ENCODE results near the gene ACKR4. TPM values are rescaled to one million over a fixed set of nuclear protein-coding genes. Genes with fewer than 3 reads are reported as not detected.
A peak's percentile ranks its signal among the peaks of the same experiment; 100 is the strongest.

Gene ACKR4
- total RNA-seq, 4 donors from 2014 or later: 0.81 to 3.2 TPM; not detected in 2

DNA sequence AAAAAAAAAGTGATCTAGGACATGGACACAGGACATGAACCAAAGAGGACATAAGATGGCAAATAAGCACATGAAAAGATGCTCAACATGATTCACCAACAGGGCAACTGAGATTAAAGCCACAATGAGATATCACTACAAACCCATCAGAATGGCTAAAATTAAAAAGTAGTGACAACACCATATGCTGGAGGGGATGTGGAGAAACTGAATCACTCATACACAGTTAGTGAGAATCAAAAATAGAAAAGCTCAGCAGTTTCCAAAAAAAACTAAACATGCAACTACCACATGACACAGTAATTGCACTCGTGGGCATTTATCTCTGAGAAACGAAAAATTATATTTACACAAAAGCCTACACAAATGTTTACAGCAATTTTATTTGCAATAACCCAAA is 27.9 kb upstream of the ACKR4 start:
- TF ChIP-seq POLR2A (IDR thresholded peaks at IDR 0.05) (no peak), EP300 (IDR thresholded peaks at IDR 0.05) (no peak), POLR2AphosphoS5 (IDR thresholded peaks at IDR 0.05) (no peak)
- TF ChIP-seq, protein P1, sequence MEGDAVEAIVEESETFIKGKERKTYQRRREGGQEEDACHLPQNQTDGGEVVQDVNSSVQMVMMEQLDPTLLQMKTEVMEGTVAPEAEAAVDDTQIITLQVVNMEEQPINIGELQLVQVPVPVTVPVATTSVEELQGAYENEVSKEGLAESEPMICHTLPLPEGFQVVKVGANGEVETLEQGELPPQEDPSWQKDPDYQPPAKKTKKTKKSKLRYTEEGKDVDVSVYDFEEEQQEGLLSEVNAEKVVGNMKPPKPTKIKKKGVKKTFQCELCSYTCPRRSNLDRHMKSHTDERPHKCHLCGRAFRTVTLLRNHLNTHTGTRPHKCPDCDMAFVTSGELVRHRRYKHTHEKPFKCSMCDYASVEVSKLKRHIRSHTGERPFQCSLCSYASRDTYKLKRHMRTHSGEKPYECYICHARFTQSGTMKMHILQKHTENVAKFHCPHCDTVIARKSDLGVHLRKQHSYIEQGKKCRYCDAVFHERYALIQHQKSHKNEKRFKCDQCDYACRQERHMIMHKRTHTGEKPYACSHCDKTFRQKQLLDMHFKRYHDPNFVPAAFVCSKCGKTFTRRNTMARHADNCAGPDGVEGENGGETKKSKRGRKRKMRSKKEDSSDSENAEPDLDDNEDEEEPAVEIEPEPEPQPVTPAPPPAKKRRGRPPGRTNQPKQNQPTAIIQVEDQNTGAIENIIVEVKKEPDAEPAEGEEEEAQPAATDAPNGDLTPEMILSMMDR (IDR thresholded peaks at IDR 0.05): no peak
- WGBS, 2 donors (ENCODE audit: low coverage in 1 of 2): 8 to 22% methylated on average over 2 of the region's 2 CpGs
- Histone ChIP-seq H3K9me3 (no peaks in the 10 kb centered on the region), H3K4me3 (no peak overlapping the region), H3K4me1 (peaks cover 0 to 18% (median 2%) of the 10 kb centered on the region in 3 donors), H3K27ac (peak overlapping the region in 2 of 4 donors; percentile 49 to 57), H3K36me3 (peaks cover 0 to 24% of the 10 kb centered on the region in 2 donors), H3K27me3 (no peaks in the 10 kb centered on the region)
- ATAC-seq: no peak

- H3K27ac ChIP-seq: peak overlapping the region in 3 of 4 donors; percentile 32 to 57 (median 49)
- 0 to 17% methylated on average over 1 of the region's 1 CpG for WGBS, 2 donors (ENCODE audit: low coverage in 1 of 2)
- peaks cover 0 to 19% (median 2%) of the 10 kb centered on the region in 3 donors for H3K4me1 ChIP-seq
- ATAC-seq: peak; percentile 19
- TF ChIP-seq, protein P1 (IDR thresholded peaks at IDR 0.05): no peak
- TF ChIP-seq EP300 (IDR thresholded peaks at IDR 0.05) (no peak), POLR2A (IDR thresholded peaks at IDR 0.05) (no peak), POLR2AphosphoS5 (IDR thresholded peaks at IDR 0.05) (no peak)
- H3K27me3 ChIP-seq: no peaks in the 10 kb centered on the region
- H3K36me3 ChIP-seq: peaks cover 0 to 26% of the 10 kb centered on the region in 2 donors
- H3K4me3 ChIP-seq: no peak overlapping the region
- H3K9me3 ChIP-seq: no peaks in the 10 kb centered on the region
Observed at GRCh38 chr3:132569580-132569979, 27.5 kb upstream of the ACKR4 start.

DNA sequence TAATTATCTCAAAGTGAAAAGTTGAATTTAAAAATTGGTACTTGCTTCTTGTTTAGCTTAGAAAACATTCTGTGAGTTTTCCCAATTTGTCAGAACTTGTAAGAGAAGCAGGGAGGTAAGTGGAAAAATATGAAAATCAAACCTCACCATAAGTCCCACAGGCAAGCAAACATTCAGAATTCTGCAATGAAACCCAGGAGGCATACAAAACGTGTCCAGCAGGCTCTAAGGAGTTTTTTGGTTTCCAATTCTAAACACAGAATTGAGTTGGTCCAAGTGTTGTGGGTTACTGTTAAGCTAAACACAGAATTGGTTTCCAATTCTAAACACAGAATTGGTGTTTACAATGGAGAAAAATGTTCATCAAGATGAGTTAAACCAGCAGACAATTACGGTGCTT is 27.1 kb upstream of the ACKR4 start:
- no peak for ATAC-seq
- Histone ChIP-seq H3K4me3 (no peak overlapping the region), H3K36me3 (peaks cover 0 to 31% of the 10 kb centered on the region in 2 donors), H3K27ac (peak overlapping the region; percentile 18 to 57 (median 40)), H3K9me3 (no peaks in the 10 kb centered on the region), H3K27me3 (no peaks in the 10 kb centered on the region), H3K4me1 (peaks cover 0 to 19% (median 2%) of the 10 kb centered on the region in 3 donors)
- 31 to 48% methylated on average over 2 of the region's 2 CpGs for WGBS, 2 donors (ENCODE audit: low coverage in 1 of 2)
- no peak for TF ChIP-seq POLR2A (IDR thresholded peaks at IDR 0.05)
- TF ChIP-seq POLR2AphosphoS5 (IDR thresholded peaks at IDR 0.05): no peak
- no peak for TF ChIP-seq EP300 (IDR thresholded peaks at IDR 0.05)
- TF ChIP-seq, protein P1 (IDR thresholded peaks at IDR 0.05): no peak

- WGBS, 2 donors (ENCODE audit: low coverage in 1 of 2): 35 to 72% methylated on average over 5 of the region's 5 CpGs
- TF ChIP-seq POLR2A (IDR thresholded peaks at IDR 0.05) (no peak), POLR2AphosphoS5 (IDR thresholded peaks at IDR 0.05) (no peak), EP300 (IDR thresholded peaks at IDR 0.05) (no peak)
- TF ChIP-seq, protein P1 (IDR thresholded peaks at IDR 0.05): no peak
- peaks cover 0 to 19% (median 2%) of the 10 kb centered on the region in 3 donors for H3K4me1 ChIP-seq
- no peaks in the 10 kb centered on the region for H3K27me3 ChIP-seq
- H3K9me3 ChIP-seq: no peaks in the 10 kb centered on the region
- no peak overlapping the region for H3K4me3 ChIP-seq
- peak overlapping the region in 3 of 4 donors; percentile 28 to 68 (median 29) for H3K27ac ChIP-seq
- H3K36me3 ChIP-seq: peaks cover 0 to 67% of the 10 kb centered on the region in 2 donors
- peak; percentile 71 for ATAC-seq
Observed at GRCh38 chr3:132573797-132574211, 23.3 kb upstream of the ACKR4 start.

DNA sequence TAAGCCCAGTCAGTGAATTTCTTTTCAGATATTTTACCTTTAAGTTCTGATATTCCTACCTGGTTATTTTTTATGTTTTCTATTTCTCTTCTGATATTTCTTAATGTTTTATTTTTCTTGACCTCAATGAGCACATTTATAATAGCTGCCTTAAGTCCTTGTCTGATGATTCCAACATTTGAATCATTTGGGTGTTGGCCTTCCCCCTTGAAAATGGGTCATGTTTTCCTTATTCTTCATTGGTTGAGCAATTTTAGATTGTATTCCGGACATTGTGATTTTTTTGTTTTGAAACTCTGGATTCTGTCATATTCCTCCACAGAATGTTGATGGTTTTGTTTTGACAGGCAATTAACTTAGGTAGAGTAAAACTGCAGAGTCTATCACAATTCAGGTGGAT is 9.7 kb upstream of the ACKR4 start:
- no peak for TF ChIP-seq EP300 (IDR thresholded peaks at IDR 0.05)
- TF ChIP-seq POLR2A (IDR thresholded peaks at IDR 0.05): no peak
- TF ChIP-seq POLR2AphosphoS5 (IDR thresholded peaks at IDR 0.05): no peak
- TF ChIP-seq, protein P1 (IDR thresholded peaks at IDR 0.05): no peak
- 67 to 71% methylated on average over 1 of the region's 1 CpG for WGBS, 2 donors (ENCODE audit: low coverage in 1 of 2)
- ATAC-seq: no peak

More for the DNA sequence above, 9.7 kb upstream of the ACKR4 start:
- Histone ChIP-seq H3K27me3 (no peaks in the 10 kb centered on the region), H3K4me1 (no peaks in the 10 kb centered on the region), H3K9me3 (no peaks in the 10 kb centered on the region), H3K36me3 (peaks cover 0 to 15% of the 10 kb centered on the region in 2 donors), H3K4me3 (no peak overlapping the region), H3K27ac (no peak overlapping the region)

Measured in gastroesophageal sphincter (tissue), 4 donors.